SIG-M5 treated with dmso at 0.1 percent for 504 hours (cell line): ENCODE results near the gene HDAC4.

ENCODE experiments used
- DNase-seq: peaks from one replicate; lab custom pipeline; 2025; ENCODE audit not compliant: unreplicated experiment; lab: John Stamatoyannopoulos, UW

HDAC4 gene

DNA sequence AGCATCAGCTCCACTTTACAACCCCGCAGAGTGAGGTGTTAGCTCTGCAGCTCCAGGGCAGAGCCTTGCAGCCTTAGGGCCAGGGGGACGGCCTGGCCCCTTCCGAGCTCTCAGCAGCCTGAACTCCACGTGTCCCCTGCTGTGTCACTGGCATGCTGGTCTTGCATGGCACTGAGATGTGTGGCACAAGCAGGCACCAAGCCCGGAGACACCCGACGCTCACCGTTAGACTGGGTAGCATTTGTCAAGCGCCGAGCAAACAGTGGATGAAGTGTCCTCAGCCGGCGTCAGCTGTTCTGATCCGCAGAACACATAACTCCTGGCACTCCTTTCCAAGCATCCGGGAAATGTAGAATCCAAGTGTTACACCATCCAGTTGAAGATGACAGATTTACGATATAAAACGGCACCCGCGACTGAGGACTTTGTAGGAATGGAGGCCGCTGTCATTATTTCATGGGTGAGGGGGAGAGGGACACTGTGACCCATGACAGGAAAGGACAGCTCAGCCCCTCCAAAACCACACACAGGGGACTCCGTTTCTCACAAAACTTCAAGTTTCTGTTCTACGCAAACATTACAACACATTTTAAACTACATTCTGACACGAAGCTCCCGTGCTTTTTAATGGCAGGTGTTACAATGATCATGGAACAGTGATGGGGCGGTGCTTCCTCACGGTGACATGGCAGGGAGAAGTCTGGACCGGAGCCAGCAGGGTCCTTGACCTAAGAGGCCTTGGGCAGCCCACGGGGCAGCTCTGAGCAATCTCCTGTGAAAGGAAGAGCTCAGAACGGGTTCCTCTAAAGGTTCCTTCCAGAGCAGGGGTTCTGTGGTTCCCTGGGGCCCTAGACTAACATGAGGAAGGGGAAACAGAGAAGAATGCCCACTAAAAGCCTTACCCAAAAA, 89.4 kb downstream of the HDAC4 start:
- no peak for DNase-seq

DNA sequence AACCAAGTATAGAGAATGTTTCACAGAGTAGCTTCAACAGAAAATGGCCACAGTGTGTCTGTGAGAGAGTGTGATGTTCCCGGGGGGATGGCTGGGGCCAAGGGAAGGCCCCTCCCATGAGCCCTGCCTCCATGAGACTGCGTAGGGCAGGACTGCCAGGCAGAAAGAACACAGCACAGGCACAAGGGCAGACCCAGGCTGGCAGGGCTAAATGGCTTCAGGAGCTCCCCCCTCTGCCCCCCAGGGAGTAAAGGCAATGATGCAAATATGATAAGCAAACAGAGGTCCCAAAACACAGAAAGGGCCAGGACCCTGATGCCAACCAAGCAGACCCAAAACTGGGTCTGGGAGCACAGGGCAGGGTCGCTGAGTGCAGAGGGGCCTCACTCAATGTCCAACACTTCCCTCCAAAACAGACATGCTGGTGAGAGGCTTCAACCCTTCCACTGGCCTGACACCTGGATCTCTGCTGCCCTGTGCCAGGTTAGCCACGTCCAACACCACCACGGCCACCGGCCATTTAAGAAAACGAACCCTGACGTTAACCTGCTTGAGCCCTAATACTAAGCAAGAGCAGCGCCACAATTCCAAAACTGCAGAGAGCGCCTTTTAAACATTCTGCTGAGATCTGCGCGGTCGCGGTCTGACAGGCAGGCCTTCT, 90.3 kb downstream of the HDAC4 start:
- no peak for DNase-seq

DNA sequence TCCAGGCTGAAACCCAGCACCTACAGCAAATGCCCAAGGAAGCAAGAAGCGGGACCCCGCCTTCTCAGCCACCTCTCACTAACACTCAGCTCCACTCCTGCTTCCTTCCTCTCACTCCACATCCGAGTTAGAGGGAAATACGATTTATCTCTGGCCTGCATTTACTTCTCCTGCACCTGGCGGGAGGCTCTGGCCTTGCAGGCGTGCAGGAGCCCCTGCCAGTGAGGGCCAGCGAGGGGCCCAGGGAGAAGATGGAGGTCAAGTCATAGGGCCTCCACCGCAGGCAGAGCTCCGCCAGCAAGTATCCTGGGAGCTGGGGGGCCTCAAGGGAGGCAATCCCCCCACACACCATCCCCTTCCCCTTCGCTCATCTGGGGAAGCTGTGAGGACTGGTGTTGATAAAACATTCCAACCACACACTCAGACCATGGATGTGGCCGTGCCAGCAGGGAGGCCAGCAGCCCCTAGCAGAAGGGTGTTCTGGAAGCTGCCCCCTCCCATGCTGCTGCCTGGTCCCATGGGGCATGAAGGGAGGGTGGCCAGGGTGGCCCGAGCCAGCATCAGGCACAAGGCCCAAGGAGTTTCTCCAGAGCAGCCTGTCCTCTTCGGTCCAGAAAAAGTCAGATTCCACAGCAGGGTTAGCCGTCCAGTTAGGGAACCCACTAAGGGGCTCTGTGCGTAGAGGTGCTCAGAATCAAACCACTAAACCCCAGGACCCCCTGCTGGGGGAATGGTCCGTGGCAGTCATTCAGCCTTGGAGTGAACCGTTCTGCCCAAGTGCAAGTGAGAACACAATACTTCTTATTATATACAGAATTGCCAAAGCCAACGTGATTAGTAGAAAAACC, 91.2 kb downstream of the HDAC4 start:
- DNase-seq: no peak

DNA sequence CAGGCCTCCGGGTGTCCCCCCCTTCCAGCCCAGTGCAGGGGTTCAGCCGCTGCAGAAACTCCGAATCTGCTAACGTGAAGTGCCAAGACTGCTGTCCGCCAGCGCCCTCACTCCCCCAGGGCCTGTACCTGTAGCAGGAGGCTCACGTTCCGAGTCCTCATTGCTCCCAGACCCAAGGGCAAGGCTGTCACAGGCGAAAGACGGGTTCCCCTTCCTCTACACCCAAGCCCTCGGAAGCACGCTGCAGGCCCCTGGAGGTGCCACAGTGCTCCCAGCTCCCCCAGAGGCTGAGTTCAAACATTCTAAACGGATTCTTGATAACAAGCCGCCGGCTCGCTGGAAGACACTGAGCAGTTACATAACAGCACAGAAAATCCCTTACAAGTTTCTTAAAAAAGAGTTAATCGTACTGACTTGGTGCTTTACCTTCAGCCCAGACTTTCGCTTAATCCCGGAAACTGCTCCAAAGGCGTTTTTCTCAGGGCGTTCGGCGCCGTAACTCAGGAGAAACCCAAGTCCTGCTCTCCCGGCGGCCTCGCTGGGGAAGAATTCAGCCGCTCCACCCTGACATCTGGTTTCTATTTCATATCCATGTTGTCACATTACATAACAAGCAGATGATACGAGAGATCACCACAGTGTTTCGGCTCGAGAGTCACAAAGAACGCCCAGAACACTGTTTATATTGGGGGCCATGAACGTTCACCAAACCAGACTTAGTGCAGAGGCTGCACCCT, 92.0 kb downstream of the HDAC4 start:
- DNase-seq: no peak

DNA sequence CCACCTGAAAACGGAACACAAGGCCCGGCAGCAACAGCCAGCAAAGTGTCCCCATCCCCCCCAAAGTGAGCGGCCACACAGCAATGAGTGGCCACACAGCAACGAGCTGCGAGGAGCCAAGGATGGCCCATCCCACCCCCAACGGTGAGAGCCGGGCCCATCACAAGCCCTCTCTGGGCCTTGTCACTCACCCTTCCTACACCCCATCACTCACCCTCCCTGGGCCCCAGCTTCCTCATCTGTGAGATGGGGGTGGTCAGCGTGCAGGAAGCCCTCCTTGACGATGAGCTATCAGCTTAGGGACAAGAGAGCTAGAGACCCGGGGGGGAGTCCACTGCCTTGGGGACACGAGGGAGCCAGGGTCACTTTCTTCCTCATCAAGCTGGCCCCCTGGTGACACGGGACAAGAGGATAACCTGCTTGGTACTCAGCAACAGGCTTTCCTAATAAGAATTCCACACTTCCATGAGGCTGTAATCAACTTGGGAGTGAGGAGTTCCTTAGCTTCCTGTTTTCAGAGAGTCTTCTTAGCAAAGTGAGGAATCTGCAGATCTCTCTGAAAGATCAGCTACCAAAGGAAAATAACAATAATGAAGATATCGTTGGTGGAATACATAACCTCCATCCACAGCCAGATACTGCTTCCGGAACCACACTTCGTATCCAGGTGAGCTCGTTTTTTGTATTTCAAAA, 92.8 kb downstream of the HDAC4 start:
- no peak for DNase-seq

DNA sequence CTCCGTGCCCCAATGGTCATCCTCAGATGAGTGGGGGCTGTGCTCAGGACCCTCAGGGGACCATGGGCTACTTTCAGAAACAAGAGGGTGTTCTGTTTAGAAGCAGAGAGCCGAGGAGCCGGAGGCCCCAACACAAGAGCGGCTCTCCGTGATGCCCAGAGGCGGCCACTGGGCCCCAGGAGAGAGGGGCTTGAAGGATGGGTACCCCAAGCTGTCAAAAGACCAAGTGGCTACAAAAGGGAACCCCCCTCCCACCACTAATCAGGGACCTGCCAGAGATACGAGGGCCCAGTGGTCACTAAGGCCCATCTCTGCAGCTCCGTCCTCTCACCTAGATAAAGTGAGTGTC, 93.6 kb downstream of the HDAC4 start:
- DNase-seq: no peak

DNA sequence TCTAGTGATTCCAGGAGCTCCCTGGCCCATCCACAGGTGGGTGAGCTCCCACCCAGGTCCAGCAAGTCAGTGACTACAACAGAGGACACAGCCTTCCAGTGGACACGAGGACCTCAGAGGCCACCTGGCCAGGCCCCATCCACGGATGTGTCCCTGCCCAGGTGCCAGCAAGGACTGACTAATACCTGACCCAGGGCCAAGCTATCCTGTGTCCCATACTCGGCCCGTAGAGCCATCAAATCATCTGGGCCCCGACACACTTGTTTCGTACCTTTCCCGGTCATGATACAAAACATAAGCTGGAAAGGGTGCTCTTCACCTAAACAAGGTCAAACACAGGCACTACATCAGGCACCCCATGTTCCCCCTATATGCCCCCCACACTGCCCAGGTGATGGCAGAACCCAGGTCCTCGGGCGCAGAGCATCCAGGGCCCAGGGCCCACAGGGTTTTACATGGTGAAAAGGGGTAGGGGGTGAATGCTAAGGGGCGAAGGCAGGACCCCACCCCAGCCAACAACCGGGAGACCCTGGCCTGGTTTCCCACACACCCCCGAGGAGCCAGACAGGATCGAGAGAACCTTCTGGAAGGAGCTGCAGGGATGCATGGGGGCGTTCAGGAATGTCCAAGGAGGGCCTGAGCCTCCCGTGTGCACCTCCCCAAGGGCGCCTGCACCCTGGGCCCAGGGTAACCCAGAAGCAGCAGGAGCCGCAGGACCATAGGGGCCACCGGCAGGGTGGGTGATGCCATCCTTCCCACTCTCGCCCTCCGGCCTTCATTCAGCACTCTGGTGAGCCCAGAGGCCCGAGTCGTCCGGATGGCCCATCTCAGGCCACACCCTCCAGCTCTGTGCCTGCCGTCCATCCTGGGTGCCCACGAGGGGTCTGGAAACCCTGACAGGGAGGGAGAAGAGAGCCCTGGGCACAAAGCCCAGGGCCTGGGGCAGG, 94.3 kb downstream of the HDAC4 start:
- DNase-seq: no peak

DNA sequence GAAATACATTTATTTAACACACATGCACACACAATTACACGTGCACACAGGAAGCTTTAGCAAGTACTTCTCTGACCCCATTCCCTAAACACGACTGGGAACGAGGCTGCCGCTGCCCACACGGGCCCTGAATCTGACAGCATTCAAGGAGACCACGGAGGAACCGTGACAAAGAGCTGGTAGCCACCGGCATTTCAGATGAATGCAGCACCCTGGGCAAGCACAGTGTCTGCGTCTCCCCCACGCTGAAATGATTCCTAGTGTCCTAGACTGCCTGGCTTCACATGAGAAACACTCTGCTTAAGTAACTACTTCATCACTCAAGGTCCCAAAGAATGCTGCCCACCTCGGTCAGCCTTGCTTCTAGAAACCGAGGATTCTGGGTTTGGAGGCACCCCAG, 95.0 kb downstream of the HDAC4 start:
- DNase-seq: no peak

DNA sequence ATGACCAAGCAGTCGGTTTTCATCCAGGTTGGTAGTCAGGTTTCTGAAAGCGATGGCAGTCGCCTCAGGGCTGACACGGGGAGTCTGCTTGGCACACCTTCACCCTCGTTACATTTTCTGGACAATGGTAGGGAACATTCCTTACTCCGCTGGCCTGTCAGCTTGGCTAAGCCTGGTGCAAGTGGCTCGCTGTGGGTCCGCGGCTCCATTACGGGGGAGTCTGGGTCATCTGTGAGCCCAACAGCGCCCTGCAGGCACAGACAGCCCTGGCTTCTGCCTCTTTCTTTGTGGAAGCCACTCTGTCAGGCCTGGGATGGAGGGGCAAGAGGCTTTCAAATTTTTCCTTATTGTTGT, 95.6 kb downstream of the HDAC4 start:
- DNase-seq: no peak

DNA sequence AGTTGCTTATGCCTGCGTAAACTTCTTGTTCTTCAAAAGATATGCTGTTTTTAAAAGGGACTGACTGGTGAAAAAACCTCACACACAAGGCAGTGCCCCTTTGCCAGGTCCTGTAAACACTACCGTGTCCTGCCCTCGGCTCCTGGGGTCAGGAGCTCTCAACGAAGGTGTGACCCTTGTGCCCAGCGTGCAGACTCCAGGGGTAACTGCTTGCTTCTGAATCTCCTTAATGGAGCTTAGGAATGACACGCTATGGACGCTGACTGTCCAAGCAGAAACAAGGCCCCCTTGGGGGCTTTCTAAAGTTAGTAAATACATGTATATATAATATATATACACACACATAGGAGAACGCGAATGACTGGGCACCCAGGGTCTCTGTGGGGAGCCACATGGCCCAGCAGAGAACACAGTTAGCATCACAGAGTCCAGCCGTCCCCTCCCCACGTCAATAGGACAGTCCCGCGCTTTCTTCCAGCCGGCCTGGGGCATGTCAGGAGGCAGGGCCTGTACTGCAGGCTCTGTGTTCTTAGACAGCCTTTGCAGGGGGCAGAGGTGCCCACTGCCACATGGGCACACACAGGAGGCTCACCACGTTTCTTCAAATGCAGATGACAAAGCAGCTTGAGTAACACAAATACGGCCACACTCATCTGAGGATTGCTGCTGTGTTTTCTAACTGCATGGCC, 96.1 kb downstream of the HDAC4 start:
- DNase-seq: no peak

DNA sequence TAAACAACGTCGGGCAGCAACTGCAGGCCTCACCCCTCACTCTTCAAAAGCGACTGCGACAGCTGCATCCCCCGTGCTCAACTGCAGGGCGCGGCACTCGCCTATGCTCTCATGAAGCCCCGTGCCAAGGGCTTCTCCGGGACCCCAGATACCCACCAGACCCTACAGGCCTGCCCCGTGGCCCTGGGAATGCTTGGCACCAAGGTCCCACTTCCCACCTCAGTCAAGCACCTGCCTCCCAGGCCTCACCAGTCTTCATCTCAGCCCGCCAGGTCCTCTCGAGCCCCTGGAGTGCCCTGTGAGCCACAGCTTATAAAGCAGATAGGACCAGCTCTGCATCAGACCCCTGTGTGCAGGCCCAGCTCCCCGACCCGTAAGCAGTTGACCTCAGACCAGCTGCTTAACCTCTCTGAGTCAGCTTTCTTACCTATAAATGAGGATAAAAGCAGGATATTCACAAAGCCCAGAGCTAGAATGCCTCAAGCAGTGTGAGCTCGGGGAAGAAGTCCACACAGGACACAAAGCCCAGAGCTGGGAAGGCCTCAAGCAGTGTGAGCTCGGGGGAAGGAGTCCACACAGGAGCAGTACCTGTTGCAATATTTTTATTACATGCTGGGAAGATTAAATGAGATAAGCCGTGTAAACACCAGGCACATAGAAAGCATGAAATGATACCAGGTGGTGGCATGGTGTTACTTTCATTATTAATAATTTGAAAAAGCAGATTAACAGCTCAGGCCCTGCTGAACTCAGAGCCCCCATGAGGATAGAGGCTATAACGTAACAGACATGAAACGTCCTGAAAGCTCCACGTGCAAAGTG, 96.9 kb downstream of the HDAC4 start:
- no peak for DNase-seq

DNA sequence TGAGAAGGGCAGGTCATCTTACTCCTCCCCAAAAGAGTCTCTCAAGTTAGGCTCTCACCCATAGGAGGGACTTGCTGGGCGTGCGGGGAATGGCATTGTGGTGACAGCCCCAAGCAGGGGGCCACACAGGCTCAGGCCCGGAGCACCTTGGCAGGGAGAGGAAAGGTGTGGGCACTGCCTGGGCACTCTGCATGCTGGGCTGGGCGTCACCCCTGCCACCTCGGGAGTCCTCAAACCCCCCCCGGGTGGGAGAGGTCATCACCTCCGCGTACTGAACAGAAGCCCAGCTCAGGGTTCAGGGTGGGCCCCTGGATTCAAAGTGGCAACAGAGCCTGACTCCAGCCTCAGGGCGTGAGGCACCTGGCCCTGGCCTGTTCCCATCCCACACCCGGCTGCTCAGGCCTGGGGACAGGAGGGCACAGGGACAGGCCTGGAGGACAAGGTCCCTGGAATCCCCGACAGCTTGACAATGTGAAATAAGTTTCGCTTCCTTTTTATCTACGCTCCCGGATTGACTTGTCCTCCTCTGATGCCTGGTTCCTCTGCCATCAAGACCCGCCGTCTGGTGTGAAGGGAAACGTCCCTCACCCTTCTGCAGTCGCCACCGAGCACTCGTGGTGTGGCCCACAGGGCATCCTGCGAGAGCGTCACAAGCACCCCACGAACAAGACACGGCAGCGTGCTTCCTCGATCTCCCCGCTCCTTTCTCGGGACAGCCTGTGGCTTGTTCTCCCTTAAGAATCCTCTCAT, 97.8 kb downstream of the HDAC4 start:
- DNase-seq: peak; percentile 74

DNA sequence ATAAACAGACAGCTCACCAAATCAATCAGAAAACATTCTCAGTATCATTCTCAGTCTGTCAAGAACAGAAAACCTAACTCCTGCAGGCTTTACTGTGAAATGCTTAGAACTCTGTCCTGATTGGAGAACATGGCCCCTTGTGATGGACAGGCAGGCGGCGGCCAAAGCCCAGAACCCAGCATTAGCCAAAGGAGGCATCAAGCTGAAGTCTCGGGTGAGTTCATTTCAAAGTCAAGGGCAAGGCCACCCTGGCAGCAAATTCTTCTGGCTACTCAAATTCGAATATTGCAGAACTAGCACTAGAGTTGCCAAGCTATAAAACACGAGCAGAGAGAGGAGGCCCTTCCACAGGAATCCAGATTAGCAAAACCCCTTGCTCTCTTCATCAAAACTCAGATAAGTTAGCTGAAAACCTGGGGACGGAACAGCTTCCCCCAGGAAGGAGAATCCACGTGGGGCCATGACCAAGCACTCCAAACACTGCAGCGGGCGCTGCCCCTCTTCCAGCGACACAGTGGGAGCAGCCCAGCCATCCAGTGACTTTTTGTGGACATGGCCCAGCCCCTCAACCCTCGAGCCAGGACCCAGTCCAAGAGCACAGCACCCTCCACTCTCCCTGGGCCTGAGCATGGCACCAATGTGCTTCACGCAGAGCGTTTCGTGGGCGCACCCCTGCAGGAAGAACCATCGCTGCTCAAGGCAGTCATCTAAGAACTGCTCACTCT, 98.6 kb downstream of the HDAC4 start:
- DNase-seq: no peak

DNA sequence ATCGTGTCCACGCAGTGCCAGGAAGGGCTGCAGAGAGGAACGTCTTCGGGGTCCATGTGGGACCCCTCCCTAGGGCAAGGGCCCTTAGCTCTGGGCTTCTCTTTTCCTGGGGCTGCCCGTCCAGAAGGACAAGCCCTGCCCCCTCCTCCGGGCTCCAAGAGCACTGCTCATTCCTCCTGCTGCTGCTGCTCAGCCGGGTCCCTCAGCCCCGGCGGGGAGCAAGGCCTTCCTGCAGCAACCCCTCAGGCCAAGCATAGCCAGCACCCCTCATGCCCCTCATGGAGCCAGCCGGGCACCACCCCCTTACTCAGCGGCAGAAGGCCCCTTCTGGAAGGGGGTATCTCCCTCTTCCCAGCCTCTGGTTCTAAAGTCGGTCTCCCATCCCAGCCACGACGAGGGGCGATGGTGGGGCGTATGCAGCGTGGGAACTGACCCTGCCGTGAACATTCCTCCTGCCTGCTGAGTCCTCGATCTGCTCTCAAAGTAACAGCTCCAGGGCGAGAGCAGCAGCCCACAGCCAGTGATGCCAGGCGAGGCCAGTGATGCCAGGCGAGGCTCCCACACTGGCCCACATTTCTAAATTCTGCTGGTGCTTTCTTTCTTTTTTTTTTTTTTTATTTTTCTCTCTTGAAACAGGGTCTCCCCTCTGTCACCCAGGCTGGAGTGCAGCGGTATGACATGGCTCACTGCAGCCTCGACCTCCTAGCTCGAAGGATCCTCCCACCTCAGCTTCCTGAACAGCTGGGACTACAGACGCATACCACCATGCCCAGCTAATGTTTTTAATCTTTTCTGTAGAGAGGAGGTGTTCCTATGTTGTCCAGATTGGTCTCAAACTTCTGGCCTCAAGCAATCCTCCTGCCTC, 99.7 kb downstream of the HDAC4 start:
- DNase-seq: no peak

DNA sequence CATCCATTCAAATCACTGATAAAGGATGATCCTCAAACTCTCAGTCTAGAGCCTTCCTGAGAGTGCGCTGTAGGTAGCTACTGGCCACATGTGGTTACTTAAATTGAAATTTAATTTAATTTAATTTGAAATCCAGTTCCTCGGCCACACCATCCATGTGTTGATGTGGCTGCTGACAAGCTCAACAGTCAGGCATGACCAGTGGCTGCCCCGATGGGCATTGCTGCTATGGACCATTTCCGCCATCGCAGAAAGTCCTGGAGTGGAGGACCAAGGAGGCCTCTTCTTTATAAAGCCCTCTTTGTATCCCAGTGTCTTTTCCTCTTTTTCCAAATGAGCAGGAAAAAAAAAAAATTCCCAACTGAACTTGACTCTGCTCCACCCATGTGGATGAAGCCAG, 100.6 kb downstream of the HDAC4 start:
- no peak for DNase-seq
